Sciatic nerve (tissue), 2 donors: ENCODE measurements around the gene TIMM8B. TPM values are rescaled to one million over a fixed set of nuclear protein-coding genes. Genes with fewer than 3 reads are reported as not detected.
"Not testable (repeated sequence)": the region's sequence is repeated elsewhere in the genome, so short reads cannot be mapped to it uniquely, and the experiment has no call there.

Source experiments
- ATAC-seq: fragments of 200-7000 bp; cut with Tn5 transposase; one replicate; pipeline ENCODE4 v1.9.1; 2020; ENCODE audit warnings: mild to moderate bottlenecking, moderate library complexity
- DNase-seq: peaks from one replicate; pipeline ENCODE4 v3.0.0-alpha.2; 2020; ENCODE audit warnings: low spot score
- intact Hi-C: fragments of 100-400 bp; cut with DNase I; formaldehyde crosslinking; loops from one replicate; pipeline ENCODE4 v1.14.2; 2022
- total RNA-seq: library from RNA; stranded (reverse); fragmentation: NEBNext Ultra II Directional; extraction: Animal tissue kit (Norgen Biotek cat#: 25700); gene quantifications from one replicate; pipeline ENCODE4 v1.2.1, GENCODE V29; 2021
- donor health status: DM: no; HTN: no; CAD: no.
- donor health status: DM: no; HTN: no; CAD: no.

TIMM8B gene
- total RNA-seq = 30.8 TPM

GRCh38 chr11:112086422-112087191 is at the start of gene TIMM8B, which contains the start of gene SDHD:
Gene TIMM8B (minus strand): TSS chr11:112086756. CDS start chr11:112086723, 33 bp downstream.
Gene SDHD (plus strand): TSS chr11:112086873. CDS start chr11:112086908, 35 bp downstream.
- ATAC-seq (peak; percentile 99), DNase-seq (peak; percentile 97)
- intact Hi-C loops = no loop called here

- no peak for DNase-seq
- intact Hi-C loops = no loop called here
- ATAC-seq = no peak
These were observed 47.9 kb upstream of the TIMM8B start for GRCh38 chr11:112134473-112134872.

- intact Hi-C loops = no loop called here
- DNase-seq = no peak
- ATAC-seq = no peak
These were observed 46.2 kb upstream of the TIMM8B start for GRCh38 chr11:112132737-112133136.

GRCh38 chr11:112129656-112130055 is 43.1 kb upstream of the TIMM8B start:
- intact Hi-C loops = no loop called here
- DNase-seq (no peak), ATAC-seq (peak; percentile 76)

GRCh38 chr11:112128483-112129121 is 42.0 kb upstream of the TIMM8B start:
- intact Hi-C loops = no loop called here
- DNase-seq = peak; percentile 66
- no peak for ATAC-seq

GRCh38 chr11:112127056-112127455 is 40.5 kb upstream of the TIMM8B start:
- no peak for ATAC-seq
- no peak for DNase-seq
- intact Hi-C loops = no loop called here

- ATAC-seq = no peak
- intact Hi-C loops = no loop called here
These were observed 36.6 kb upstream of the TIMM8B start for GRCh38 chr11:112123129-112123528.

GRCh38 chr11:112121981-112122615 is 35.5 kb upstream of the TIMM8B start:
- intact Hi-C loops = no loop called here
- DNase-seq (no peak), ATAC-seq (no peak)

More at GRCh38 chr11:112123129-112123528, 36.6 kb upstream of the TIMM8B start:
- no peak for DNase-seq

- intact Hi-C loops = no loop called here
These were observed 31.6 kb upstream of the TIMM8B start for GRCh38 chr11:112118176-112118575.

GRCh38 chr11:112115386-112115785 is 28.8 kb upstream of the TIMM8B start:
- intact Hi-C loops = no loop called here
- ATAC-seq = no peak
- DNase-seq = no peak

More at GRCh38 chr11:112118176-112118575, 31.6 kb upstream of the TIMM8B start:
- DNase-seq (no peak), ATAC-seq (no peak)

- intact Hi-C loops = no loop called here
- ATAC-seq = no peak
- DNase-seq = no peak
These were observed 27.9 kb upstream of the TIMM8B start for GRCh38 chr11:112114460-112114859.

- intact Hi-C loops = no loop called here
- ATAC-seq = peak; percentile 80
- no peak for DNase-seq
These were observed 27.2 kb upstream of the TIMM8B start for GRCh38 chr11:112113539-112114457.

GRCh38 chr11:112106070-112106469 is 19.5 kb upstream of the TIMM8B start:
- no peak for ATAC-seq
- intact Hi-C loops = loop anchor here (10.0 kb wide), 1 partner anchor 179 kb away; no protein-coding TSS in a partner anchor
- DNase-seq = no peak

GRCh38 chr11:112103446-112103845 is 16.9 kb upstream of the TIMM8B start:
- ATAC-seq (no peak), DNase-seq (no peak)
- intact Hi-C loops = loop anchor here (10.0 kb wide), 1 partner anchor 181 kb away; no protein-coding TSS in a partner anchor

GRCh38 chr11:112100462-112100861 is 13.9 kb upstream of the TIMM8B start:
- DNase-seq = no peak
- intact Hi-C loops = loop anchor here (10.0 kb wide), 1 partner anchor 184 kb away; no protein-coding TSS in a partner anchor
- no peak for ATAC-seq

- ATAC-seq (no peak), DNase-seq (no peak)
- intact Hi-C loops = no loop called here
These were observed 11.4 kb upstream of the TIMM8B start for GRCh38 chr11:112097734-112098528.

GRCh38 chr11:112096194-112096593 is 9.6 kb upstream of the TIMM8B start:
- intact Hi-C loops = no loop called here
- ATAC-seq = no peak
- DNase-seq = no peak

GRCh38 chr11:112095302-112095701 is 8.7 kb upstream of the TIMM8B start:
- ATAC-seq = not testable (repeated sequence)

More at GRCh38 chr11:112095302-112095701, 8.7 kb upstream of the TIMM8B start:
- intact Hi-C loops, DNase-seq: not testable (repeated sequence)
